MG63 (cell line): ENCODE measurements around the gene SIRT3. TPM values are rescaled to one million over a fixed set of nuclear protein-coding genes. Genes with fewer than 3 reads are reported as not detected.
"Not testable (repeated sequence)": the region's sequence is repeated elsewhere in the genome, so short reads cannot be mapped to it uniquely, and the experiment has no call there.

ENCODE experiments used
- DNase-seq: peaks from one replicate; pipeline ENCODE4 v3.0.0-alpha.2; 2020
- H3K27me3 ChIP-seq: fragments of 250-450 bp; sonication (Bioruptor Pico); 2 replicates; pipeline ENCODE4 v1.5.1; 2020; ENCODE audit warnings: mild to moderate bottlenecking, moderate library complexity
- H3K36me3 ChIP-seq: fragments of 250-450 bp; sonication (Bioruptor Pico); 2 replicates; pipeline ENCODE4 v1.5.1; 2020; ENCODE audit warnings: mild to moderate bottlenecking, moderate library complexity
- H3K4me3 ChIP-seq: fragments of 250-450 bp; sonication (Bioruptor Pico); 2 replicates; pipeline ENCODE4 v1.5.1; 2020; ENCODE audit warnings: mild to moderate bottlenecking, moderate library complexity
- H3K9me3 ChIP-seq: fragments of 250-450 bp; sonication (Bioruptor Pico); 2 replicates; pipeline ENCODE4 v1.5.1; 2020; ENCODE audit warnings: mild to moderate bottlenecking, moderate library complexity
- total RNA-seq: library from RNA; depleted of rRNA; stranded (reverse); fragments of >200 nt; shearing (Covaris generic); gene quantifications from 2 replicates; pipeline ENCODE4 v1.2.3, GENCODE V29; 2014; ENCODE audit warnings: low replicate concordance

SIRT3 gene
- total RNA-seq, 1 experiment from 2014 or later, result 24.9 TPM

DNA sequence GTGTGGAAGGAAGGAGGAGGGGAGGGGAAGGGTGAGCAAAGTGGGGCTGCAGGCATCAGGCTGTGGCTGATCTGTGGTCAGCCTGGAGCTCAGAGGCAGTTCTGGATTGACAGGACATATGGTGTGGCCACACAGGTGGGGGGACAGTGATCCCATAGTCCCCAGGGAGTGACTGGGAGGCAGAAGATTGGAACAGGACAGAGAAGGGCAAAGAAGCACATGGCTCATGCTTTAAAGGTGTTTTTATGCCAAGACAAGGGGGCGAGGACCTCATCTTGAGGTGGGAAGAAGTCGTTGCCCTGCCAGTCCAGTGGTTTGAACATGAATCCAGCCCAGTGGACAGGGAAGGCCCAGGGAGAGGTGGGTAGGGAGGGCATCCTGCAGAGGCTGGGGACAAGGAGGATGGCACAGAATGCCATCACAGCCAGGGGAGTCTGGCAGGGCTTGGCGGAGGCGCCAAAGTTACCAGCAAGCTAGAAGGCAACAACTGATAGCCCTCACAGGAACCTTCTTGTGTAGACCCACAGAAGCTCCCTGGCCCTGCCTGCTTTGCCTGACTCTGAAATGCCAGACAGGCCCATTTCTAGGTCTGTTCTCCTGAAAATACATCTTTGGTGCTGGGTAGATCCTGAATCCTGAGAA is 32.1 kb downstream of the SIRT3 start:
- DNase-seq, result no peak
- Histone ChIP-seq H3K36me3 (peaks cover 66% of the 10 kb centered on the region), H3K9me3 (no peaks in the 10 kb centered on the region), H3K27me3 (no peaks in the 10 kb centered on the region), H3K4me3 (no peak overlapping the region)

DNA sequence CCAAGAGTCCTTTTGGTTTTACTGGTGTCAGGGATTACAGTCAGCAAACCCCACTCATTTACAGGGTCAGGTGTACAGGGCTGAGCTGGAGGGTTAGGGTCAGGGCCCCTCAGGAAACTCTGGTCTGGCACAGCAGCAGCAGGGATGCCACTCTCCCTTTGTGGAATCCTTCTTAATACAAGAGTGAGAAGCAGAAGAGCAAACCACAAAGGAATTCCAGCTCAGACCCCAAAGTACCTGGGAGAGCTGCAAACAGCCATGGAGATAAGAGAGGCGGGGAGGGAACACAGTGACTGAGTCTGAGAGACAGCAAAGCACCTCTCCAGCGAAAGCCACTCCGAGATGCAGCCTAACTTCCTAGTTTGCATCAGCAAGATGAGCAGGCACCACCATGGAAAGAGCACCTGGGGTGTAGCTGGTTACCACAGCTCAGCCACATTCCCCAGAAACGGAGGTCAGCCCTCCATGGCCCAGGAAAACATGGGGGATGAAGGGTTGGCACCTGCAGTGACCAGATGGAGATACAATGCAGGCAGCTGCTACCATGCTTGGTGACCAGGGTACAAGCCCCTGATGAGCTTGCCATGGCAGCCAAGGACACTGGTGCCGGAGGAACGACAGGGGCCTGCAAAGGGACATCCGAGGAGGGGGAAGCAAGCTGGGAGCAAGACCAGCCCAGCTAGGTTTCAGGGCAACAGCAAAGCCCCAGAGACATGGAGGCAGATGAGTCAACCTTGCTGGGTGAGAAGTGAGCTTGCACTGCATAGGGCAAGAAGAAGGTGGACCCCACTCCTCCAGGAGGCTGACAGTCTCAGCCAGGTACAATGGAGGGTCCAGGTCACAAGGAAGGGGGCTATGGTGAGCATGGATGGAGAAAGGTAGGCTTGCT is 32.8 kb downstream of the SIRT3 start:
- Histone ChIP-seq H3K4me3 (no peak overlapping the region), H3K9me3 (no peaks in the 10 kb centered on the region), H3K36me3 (peaks cover 66% of the 10 kb centered on the region), H3K27me3 (no peaks in the 10 kb centered on the region)
- DNase-seq, result no peak

DNA sequence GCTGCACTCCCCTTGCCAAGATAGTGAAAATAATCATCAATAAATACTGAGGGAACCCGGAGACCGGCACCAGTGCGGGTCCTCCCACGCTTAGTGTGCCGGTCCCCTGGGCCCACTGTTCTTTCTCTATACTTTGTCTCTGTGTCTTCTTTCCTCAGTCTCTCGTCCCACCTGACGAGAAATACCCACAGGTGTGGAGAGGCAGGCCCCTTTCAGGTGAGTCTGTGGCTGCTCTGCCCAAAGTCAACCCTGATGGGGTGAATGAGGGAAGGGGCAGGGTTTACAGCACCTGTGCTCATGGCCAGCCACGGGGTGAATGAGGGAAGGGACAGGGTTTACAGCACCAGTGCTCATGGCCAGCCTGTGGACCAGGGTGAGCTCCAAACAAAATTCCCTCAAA is 33.7 kb downstream of the SIRT3 start:
- DNase-seq, result no peak
- no peaks in the 10 kb centered on the region for H3K9me3 ChIP-seq
- H3K4me3 ChIP-seq, result no peak overlapping the region
- H3K27me3 ChIP-seq, result no peaks in the 10 kb centered on the region
- H3K36me3 ChIP-seq, result peaks cover 64% of the 10 kb centered on the region

DNA sequence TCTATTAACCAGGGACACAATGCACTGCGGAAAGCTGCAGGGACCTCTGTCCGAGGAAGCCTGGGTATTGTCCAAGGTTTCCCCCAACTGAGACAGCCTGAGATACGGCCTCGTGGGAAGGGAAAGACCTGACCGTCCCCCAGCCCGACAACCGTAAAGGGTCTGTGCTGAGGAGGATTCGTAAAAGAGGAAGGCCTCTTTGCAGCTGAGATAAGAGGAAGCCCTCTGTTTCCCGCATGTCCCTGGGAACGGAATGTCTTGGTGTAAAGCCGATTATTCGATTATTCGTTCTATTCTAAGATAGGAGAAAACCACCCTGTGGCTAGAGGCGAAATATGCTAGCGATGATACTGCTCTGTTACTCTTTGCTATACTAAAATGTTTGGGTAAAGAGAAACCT is 34.2 kb downstream of the SIRT3 start:
- Histone ChIP-seq H3K36me3 (peaks cover 63% of the 10 kb centered on the region), H3K4me3 (no peak overlapping the region), H3K27me3 (no peaks in the 10 kb centered on the region), H3K9me3 (no peaks in the 10 kb centered on the region)
- DNase-seq, result no peak

DNA sequence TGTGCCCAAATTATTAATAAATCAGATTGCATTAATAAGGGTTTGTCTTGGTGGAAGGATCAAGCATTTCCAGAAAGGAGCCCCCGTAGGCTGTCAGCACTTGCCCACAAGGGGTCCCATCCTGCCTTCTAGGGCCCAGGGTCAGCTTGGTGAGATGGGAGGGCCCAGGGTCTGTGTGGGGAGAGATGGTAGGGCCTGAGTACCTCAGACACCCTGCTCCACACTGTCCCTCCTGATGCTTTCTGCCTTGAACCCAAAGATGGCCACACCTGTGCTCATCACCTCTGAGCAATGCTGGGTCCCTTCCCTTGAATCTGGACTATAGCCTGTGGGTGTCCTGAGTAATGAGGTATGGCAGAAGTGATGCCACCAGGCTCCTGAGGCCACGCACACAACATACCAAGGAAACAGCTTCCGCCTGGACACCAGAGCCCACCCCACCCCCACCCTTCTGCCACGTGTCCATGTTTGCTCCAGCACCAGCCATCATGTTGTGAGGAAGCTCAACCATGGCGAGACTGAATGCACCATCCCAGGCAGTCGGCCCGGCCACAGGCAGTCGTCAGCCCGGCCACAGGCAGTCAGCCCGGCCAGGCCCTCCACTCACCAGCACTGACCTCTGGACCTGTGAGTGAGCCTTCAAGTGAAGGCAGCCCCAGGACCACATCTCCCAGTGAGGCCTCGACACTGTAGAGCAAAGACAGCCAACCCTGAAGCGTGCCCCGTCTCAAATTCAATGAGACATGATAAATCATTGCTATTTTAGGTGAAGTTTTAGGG is 35.7 kb downstream of the SIRT3 start:
- no peaks in the 10 kb centered on the region for H3K9me3 ChIP-seq
- peaks cover 47% of the 10 kb centered on the region for H3K36me3 ChIP-seq
- DNase-seq, result no peak
- H3K27me3 ChIP-seq, result no peaks in the 10 kb centered on the region
- H3K4me3 ChIP-seq, result no peak overlapping the region

DNA sequence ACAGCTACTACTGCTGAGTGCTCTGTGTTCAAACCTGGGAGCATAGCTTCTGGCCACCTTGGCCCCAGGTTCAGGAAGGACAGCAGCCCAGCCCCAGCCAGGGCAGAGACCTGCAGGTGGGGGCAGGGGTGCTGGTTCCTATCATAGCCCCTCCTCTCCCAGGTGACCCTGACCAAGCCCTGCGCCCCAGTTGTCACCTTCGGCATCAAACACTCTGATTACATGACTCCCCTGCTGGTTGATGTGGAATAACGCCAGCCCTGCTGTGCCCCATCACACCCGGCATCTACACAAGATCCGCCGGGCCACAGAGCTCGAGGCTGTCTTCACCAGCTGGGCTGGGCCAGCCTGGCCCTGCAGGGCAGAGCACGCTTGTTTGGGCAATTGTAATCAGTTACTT is 36.4 kb downstream of the SIRT3 start:
- Histone ChIP-seq H3K36me3 (peaks cover 41% of the 10 kb centered on the region), H3K27me3 (no peaks in the 10 kb centered on the region), H3K4me3 (no peak overlapping the region), H3K9me3 (no peaks in the 10 kb centered on the region)
- DNase-seq, result no peak

DNA sequence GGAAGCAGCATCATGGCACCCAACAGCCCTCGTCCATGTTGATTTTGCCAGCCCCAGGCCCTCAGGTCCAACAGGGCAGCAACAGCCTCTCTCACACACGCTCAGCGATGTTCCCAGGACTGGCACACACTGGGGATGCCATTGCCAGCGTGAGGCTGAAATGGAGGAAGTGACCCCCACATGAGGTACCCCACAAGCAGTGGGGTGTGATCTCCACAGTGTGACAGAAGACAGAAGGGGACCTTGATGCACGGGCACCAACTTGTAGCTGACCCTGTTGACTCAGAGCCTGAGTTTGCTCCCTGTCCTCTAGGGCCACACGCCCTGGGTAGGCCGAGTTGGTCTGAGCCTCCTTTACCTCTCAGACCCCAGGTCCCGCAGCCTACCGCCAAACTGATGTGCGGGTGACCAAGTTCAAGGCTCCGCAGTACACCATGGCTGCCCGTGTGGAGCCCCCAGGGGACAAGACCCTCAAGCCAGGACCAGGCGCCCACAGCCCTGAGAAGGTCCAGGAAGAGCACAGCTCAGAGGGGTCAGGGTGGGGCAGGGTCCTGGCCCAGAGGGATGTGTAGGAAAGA is 37.0 kb downstream of the SIRT3 start:
- H3K27me3 ChIP-seq, result no peaks in the 10 kb centered on the region
- DNase-seq, result no peak
- H3K4me3 ChIP-seq, result no peak overlapping the region
- no peaks in the 10 kb centered on the region for H3K9me3 ChIP-seq
- H3K36me3 ChIP-seq, result peaks cover 34% of the 10 kb centered on the region

DNA sequence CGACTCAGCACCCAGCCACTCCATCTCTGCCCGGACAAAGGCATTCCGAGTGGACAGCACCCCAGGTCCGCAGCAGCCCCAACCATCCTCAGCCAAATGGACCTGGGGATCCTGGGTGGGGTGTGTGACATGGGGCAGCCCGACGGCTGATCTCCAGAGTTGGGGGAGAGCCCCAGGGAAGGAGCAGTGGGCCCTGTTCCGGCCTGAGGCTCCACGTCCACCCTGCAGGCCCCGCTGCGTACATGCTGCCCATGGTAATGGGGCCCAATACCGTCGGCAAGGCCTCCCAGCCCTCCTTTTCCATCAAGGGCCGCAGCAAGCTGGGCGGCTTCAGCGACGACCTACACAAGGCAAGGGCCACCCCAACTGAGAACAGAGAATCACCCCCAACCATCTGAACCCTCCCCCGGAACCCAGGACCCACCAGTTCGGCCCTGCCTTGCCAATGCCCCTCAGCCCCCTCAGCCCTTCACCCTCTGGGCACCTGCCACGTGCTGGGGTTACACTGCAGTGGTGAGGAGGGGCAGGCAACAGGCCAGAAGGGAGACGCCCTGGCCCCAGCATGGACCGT is 37.8 kb downstream of the SIRT3 start:
- DNase-seq, result no peak
- Histone ChIP-seq H3K4me3 (no peak overlapping the region), H3K9me3 (no peaks in the 10 kb centered on the region), H3K27me3 (no peaks in the 10 kb centered on the region), H3K36me3 (peaks cover 26% of the 10 kb centered on the region)

DNA sequence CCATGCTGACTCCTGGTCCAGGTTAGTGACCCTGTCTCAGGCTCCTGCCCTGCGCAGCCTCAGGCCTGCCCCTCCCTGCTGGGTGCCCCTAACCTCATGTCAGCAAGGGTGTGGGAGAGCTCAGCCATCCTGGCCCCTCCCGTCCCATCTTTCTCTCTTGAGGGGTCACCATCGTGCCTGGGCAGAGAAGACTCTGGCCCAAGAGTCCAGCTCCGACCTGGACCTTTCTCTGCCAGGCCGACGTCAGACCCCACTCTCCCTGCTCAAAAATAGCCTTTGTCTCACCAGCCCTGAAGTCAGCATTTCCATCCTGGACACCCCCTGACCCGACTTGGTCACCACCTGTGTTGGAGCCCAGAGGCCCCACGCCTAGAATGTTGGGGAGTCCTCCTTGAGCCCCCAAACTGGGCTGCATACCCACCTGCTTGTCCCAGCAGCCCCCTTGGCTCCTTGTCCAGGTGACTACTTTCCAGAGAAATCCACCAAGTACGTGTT is 38.4 kb downstream of the SIRT3 start:
- Histone ChIP-seq H3K27me3 (no peaks in the 10 kb centered on the region), H3K4me3 (no peak overlapping the region), H3K9me3 (no peaks in the 10 kb centered on the region), H3K36me3 (peaks cover 21% of the 10 kb centered on the region)
- DNase-seq, result no peak

DNA sequence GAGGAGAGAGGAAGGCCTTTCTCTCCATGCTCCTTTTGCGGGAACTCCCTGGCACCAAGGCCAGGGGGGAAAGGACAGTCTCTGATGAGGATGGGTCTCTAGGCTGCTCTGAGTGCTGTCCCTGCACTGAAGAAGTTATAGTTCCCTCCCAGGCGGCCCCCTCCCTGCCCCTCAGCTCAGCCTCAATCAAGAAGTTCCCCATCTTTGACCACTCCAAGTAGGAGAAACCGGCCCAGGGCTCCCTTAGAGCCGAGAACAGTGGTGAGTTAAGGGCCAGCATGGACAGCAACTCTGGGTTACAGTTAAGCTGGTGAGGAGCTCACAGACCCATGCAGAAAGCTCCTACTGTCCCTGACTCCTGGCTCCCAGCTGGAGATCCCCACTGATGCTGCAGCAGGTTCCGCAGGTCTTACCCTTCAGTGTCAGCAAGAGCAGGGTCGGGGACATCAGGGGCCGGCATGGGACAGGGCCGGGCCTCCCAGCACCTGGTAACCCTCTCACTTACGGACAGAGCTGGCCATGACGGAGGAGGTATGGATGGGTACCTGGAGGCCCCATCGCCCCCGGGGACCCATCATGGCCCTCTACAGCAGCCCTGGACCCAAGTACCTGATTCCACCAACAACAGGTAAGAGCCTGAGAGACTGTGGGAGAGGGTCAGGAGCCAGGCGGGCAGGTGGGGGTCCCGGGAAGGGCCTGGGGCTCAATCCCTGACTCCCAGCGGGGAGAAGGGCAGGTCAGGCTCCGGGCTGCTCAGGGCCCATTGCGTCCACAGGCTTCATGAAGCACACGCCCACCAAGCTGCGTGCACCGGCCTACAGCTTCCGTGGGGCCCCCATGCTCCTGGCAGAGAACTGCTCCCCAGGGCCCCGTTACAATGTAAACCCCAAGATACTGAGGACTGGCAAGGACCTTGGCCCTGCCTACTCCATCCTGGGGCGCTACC is 39.1 kb downstream of the SIRT3 start:
- peaks cover 14% of the 10 kb centered on the region for H3K36me3 ChIP-seq
- H3K27me3 ChIP-seq, result no peaks in the 10 kb centered on the region
- H3K9me3 ChIP-seq, result no peaks in the 10 kb centered on the region
- no peak for DNase-seq
- H3K4me3 ChIP-seq, result no peak overlapping the region

DNA sequence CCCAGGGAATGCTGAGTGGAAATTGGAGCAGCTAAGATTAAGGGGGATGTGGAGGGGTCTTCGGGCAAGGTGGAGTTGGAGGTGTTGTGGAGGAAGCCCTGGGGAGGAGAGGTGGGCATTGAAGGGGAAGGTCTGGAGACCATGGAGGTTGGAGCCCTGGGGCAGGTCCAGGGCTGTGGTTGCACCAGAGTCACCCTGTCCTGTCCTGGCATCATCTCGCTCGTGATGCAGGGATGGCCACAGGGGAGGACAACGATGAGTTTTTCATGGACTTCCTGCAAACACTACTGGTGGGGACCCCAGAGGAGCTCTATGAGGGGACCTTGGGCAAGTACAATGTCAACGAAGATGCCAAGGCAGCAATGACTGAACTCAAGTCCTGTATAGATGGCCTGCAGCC is 42.7 kb downstream of the SIRT3 start:
- not testable (repeated sequence) for H3K9me3 ChIP-seq, H3K36me3 ChIP-seq, H3K4me3 ChIP-seq, DNase-seq, H3K27me3 ChIP-seq

DNA sequence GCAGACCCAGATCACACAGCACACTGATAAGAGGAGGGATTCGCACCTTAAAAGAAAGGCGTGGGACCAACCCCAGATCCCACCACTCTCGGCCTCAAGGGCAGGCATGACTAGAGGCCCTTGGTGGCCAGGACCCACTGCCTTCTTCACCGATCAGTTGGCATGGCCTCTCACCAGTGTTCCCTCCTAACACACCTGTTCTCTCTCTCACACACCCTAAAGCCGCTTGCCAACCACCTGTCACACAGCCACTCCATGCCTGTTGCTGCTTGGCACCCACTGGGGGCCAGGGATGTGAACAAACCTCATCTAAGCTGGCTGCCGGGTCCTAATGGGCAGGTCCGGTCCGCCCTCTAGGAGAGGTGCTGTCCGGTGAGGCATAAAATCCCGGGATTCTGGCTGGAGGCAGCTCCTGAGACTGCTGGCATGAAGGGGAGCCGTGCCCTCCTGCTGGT is 43.4 kb downstream of the SIRT3 start, which contains the start of gene SCGB1C1:
TSS of gene SCGB1C1 (plus strand) at position 405 of the 455 bp plus-strand sequence. CDS start at position 427, 22 bp downstream.
- not testable (repeated sequence) for H3K9me3 ChIP-seq, H3K27me3 ChIP-seq, DNase-seq, H3K36me3 ChIP-seq, H3K4me3 ChIP-seq

DNA sequence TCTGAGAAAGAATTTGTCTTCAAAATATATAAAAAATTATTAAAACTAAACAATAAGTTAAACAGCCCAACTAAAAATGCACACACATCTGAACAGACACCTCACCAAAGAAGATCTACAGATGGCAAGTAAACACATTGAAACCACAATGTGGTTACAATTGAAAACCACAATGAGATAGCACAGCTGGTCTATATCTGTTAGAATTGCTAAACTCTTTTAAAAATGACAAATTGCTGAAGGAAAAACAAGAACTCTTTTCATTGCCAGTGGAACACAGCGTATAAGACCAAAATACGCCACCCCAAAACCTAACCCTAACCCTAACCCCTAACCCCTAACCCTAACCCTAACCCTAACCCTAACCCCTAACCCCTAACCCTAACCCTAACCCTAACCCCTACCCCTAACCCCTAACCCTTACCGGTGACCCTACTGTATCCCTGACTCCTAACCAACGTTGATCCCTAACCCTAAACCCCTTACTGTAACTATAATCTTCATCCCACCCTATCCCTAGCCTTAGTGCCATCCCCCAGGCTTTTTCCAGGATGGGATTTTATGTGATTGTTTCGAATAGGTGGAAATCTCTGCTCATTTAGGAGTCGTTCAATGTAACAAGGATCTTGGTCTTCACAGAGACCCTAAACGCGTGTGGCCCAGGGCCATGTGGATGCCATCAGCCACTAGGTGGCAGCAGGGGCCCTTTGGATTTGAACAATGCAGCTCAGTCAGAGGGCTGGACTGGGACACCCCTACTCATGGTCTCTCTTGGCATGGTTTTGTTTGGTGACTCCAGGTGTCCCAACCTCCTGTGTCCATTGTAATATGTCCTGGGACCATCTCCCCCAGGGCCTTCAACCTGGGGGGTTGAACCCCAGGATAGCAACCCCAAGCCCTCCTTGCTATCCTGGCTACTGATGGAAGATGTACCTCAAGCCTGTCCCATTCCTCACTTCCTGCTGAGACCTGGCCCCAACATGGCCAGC is 44.4 kb downstream of the SIRT3 start:
- not testable (repeated sequence) for H3K36me3 ChIP-seq, H3K27me3 ChIP-seq, H3K4me3 ChIP-seq, H3K9me3 ChIP-seq
- DNase-seq, result peak; percentile 41

DNA sequence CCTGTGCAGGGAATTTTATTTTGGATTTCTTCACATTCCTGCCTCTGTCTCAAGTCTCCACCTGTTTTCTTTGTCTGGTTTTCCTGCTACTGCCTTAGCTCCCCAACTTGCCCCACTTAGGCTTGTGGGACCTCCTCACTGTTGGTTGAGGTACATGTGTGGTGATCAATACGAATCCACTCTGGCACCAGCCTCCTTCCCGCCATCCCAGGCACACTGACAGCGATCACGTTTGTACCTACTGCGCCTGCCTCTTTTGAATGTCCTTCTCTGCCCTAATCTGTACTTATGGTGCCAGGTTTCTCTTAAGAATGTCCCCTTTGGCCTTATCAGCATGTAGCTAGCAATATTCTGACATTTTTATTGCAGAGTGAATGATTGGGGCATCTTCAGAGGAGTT is 45.6 kb downstream of the SIRT3 start:
- H3K36me3 ChIP-seq, H3K4me3 ChIP-seq, H3K9me3 ChIP-seq, H3K27me3 ChIP-seq, DNase-seq: not testable (repeated sequence)
